Naive thymus-derived CD8-positive, alpha-beta T cell (primary cell): ENCODE results near the gene MCUR1. TPM values are rescaled to one million over a fixed set of nuclear protein-coding genes. Genes with fewer than 3 reads are reported as not detected.

Experiments
- ATAC-seq, 2 donors: fragments of 150-1000 bp; cut with Tn5 transposase in 1 of 2; sonication (Bioruptor Pico), chemical (Tn5 transposase) in 1 of 2; 1 replicate in 1 of 2; 2 replicates in 1 of 2; pipeline ENCODE4 v1.10.0; 2021; ENCODE audit warnings: mild to moderate bottlenecking in 2 of 2, moderate library complexity in 2 of 2
- POLR2A ChIA-PET: fragments of 350-600 bp; sonication (Branson Sonifier 250); formaldehyde crosslinking; loops from one replicate; lab custom pipeline; 2021; ENCODE audit warnings: antibody characterized with exemption; lab: Charles Lee
- DNase-seq, 10 donors: peaks; one replicate each; pipeline versions ENCODE4 v3.0.0 to v3.0.0-alpha.2; 2020 to 2022
- H3K27ac Mint-ChIP-seq, 10 donors: one replicate each; pipeline ENCODE4 v1.8.0; 2020 to 2022; ENCODE audit warnings: mild to moderate bottlenecking in 10 of 10, mixed read lengths in 10 of 10, moderate library complexity in 4 of 10, inconsistent platforms in 1 of 10
- H3K27me3 Mint-ChIP-seq, 5 donors: one replicate each; pipeline ENCODE4 v1.8.0; 2021 to 2022; ENCODE audit warnings: mixed read lengths in 5 of 5
- H3K36me3 Mint-ChIP-seq, 3 donors: one replicate each; pipeline ENCODE4 v1.8.0; 2020 to 2022; ENCODE audit warnings: mixed read lengths in 3 of 3, mild to moderate bottlenecking in 2 of 3, inconsistent platforms in 1 of 3
- H3K4me1 Mint-ChIP-seq, 4 donors: one replicate each; pipeline ENCODE4 v1.8.0; 2021 to 2022; ENCODE audit warnings: mixed read lengths in 4 of 4
- H3K4me3 Mint-ChIP-seq, 10 donors: one replicate each; pipeline ENCODE4 v1.8.0; 2020 to 2022; ENCODE audit warnings: mild to moderate bottlenecking in 10 of 10, mixed read lengths in 10 of 10, moderate library complexity in 6 of 10, inconsistent platforms in 1 of 10
- H3K9me3 Mint-ChIP-seq, 9 donors: one replicate each; pipeline ENCODE4 v1.8.0; 2020 to 2022; ENCODE audit warnings: mixed read lengths in 9 of 9, mild to moderate bottlenecking in 3 of 9, inconsistent platforms in 1 of 9, moderate library complexity in 1 of 9
- polyA plus RNA-seq, 3 donors: library from polyadenylated mRNA; unstranded; fragments of 300-500 nt; fragmentation: Illumina TruSeq; gene quantifications; one replicate each; pipeline ENCODE4 v1.2.3, GENCODE V29; 2021
- total RNA-seq, 8 experiments: library from RNA in 2 of 8; stranded (reverse) in 2 of 8; gene quantifications; one replicate each; pipeline ENCODE4 v1.2.3 and lab custom pipeline; 2021 to 2026

MCUR1 gene
- total and polyA plus RNA-seq, 5 experiments from 2014 or later: 5.9 to 12.2 (median 8.4) TPM

DNA sequence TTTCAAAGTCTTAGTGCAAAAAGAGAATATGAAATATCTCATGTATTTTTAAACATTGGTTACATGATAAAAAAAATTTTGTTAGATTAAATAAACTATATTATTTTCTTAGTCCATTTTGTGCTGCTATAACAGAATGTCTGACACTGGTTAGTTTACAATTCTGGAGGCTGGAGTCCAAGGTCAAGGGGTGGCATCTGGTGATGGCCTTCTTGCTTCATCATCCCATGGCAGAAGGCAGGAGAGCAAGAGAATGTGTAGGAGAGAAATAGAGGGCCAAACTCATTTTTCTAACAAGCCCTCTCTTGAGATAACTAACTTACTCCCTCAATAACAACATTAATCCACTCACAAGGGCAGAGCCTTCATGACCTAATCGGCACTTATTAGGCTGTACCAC is 11.5 kb upstream of the MCUR1 start:
- Mint-ChIP-seq H3K4me1 (peaks cover 0 to 2% (median 0%) of the 10 kb centered on the region in 4 donors), H3K36me3 (peaks cover 0 to 15% (median 2%) of the 10 kb centered on the region in 3 donors), H3K9me3 (peaks cover 0 to 13% (median 0%) of the 10 kb centered on the region in 9 donors), H3K27me3 (peaks cover 0 to 19% (median 5%) of the 10 kb centered on the region in 5 donors), H3K27ac (no peak overlapping the region), H3K4me3 (no peak overlapping the region)
- no peak for ATAC-seq
- DNase-seq: no peak
- POLR2A ChIA-PET: no interaction called here

- H3K36me3 Mint-ChIP-seq: no peaks in the 10 kb centered on the region
- POLR2A ChIA-PET: no interaction called here
- DNase-seq (no peak), ATAC-seq (no peak)
- H3K9me3 Mint-ChIP-seq: no peaks in the 10 kb centered on the region
- H3K27ac Mint-ChIP-seq: no peak overlapping the region
- H3K4me1 Mint-ChIP-seq: peaks cover 4 to 9% (median 8%) of the 10 kb centered on the region in 4 donors
- no peaks in the 10 kb centered on the region for H3K27me3 Mint-ChIP-seq
- no peak overlapping the region for H3K4me3 Mint-ChIP-seq
These were observed 4.0 kb upstream of the MCUR1 start for GRCh38 chr6:13818341-13818740.

GRCh38 chr6:13814938-13815575 is 700 bp upstream of the MCUR1 start:
- peak overlapping the region; percentile 70 to 91 (median 84) for H3K4me3 Mint-ChIP-seq
- no peak for DNase-seq
- H3K4me1 Mint-ChIP-seq: peaks cover 23 to 36% (median 32%) of the 10 kb centered on the region in 4 donors
- no peaks in the 10 kb centered on the region for H3K9me3 Mint-ChIP-seq
- H3K27me3 Mint-ChIP-seq: no peaks in the 10 kb centered on the region
- no peak for ATAC-seq
- POLR2A ChIA-PET: interaction anchor here (0.7 to 1.8 kb wide), 5 partner anchors 13 to 486 kb away, joined by 3 to 6 read pairs (median 3); partner anchors contain the start of genes NOL7, RANBP9, SIRT5 and TBC1D7
- peak overlapping the region in 9 of 10 donors; percentile 82 to 91 (median 90) for H3K27ac Mint-ChIP-seq
- no peaks in the 10 kb centered on the region for H3K36me3 Mint-ChIP-seq

DNA sequence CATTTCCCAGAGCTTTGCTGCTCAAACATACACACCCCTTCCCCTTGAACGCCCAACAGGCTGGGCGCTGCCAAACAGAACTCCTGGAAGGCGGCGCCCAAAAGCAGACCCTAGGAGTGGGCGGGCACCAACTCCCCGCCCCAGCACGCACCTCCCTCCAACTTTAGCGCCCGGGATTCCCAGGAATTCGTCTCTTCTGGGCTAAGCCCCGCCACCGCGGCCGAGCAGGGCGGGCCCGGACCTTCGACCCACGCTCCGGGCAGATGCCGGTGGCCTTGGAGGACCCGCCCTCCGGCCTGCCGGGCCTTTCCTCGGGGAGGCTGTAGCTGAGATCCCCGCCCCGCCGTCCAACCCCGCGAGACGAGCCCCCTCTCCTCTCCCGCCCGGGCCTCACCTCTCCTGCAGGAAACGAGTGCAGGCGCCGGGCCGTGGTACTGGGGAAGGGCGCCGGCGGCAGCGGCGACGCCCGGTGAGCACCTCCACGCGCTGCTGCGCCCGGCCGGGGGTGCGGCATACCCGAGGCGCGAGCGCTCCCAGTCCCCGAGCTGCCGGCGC is 659 bp downstream of the MCUR1 start:
- Mint-ChIP-seq H3K27ac (peak overlapping the region in 9 of 10 donors; percentile 66 to 86 (median 84)), H3K36me3 (peaks cover 0 to 2% (median 0%) of the 10 kb centered on the region in 3 donors), H3K4me1 (peaks cover 23 to 38% (median 33%) of the 10 kb centered on the region in 4 donors), H3K4me3 (peak overlapping the region; percentile 79 to 92 (median 88)), H3K9me3 (no peaks in the 10 kb centered on the region), H3K27me3 (no peaks in the 10 kb centered on the region)
- POLR2A ChIA-PET: interaction anchor here (1.0 to 2.0 kb wide), 5 partner anchors 15 to 485 kb away, joined by 3 to 8 read pairs (median 6); partner anchors contain the start of genes NOL7, RANBP9 and TBC1D7
- ATAC-seq: peak; percentile 16 to 21
- DNase-seq: peak in 3 of 10 donors; percentile 17 to 43 (median 20)

GRCh38 chr6:13813026-13813425 is 1.3 kb downstream of the MCUR1 start:
- H3K27ac Mint-ChIP-seq: peak overlapping the region in 8 of 10 donors; percentile 19 to 86 (median 80)
- H3K9me3 Mint-ChIP-seq: no peaks in the 10 kb centered on the region
- POLR2A ChIA-PET: interaction anchor here (2.0 kb wide), 1 partner anchor 198 kb away, joined by 8 read pairs; the partner anchor contains the start of gene NOL7
- peak overlapping the region; percentile 79 to 92 (median 88) for H3K4me3 Mint-ChIP-seq
- H3K36me3 Mint-ChIP-seq: peaks cover 0 to 7% (median 0%) of the 10 kb centered on the region in 3 donors
- no peaks in the 10 kb centered on the region for H3K27me3 Mint-ChIP-seq
- peaks cover 24 to 44% (median 33%) of the 10 kb centered on the region in 4 donors for H3K4me1 Mint-ChIP-seq
- no peak for ATAC-seq
- DNase-seq: no peak

- H3K4me1 Mint-ChIP-seq: peaks cover 25 to 45% (median 34%) of the 10 kb centered on the region in 4 donors
- H3K36me3 Mint-ChIP-seq: peaks cover 0 to 8% (median 0%) of the 10 kb centered on the region in 3 donors
- H3K4me3 Mint-ChIP-seq: peak overlapping the region in 8 of 10 donors; percentile 4 to 89 (median 47)
- DNase-seq: no peak
- POLR2A ChIA-PET: interaction anchor here (2.0 kb wide), 1 partner anchor 197 kb away, joined by 8 read pairs; the partner anchor contains the start of gene NOL7
- H3K27me3 Mint-ChIP-seq: no peaks in the 10 kb centered on the region
- H3K9me3 Mint-ChIP-seq: no peaks in the 10 kb centered on the region
- ATAC-seq: no peak
- peak overlapping the region in 4 of 10 donors; percentile 11 to 80 (median 43) for H3K27ac Mint-ChIP-seq
These were observed 2.1 kb downstream of the MCUR1 start for GRCh38 chr6:13812359-13812642.

DNA sequence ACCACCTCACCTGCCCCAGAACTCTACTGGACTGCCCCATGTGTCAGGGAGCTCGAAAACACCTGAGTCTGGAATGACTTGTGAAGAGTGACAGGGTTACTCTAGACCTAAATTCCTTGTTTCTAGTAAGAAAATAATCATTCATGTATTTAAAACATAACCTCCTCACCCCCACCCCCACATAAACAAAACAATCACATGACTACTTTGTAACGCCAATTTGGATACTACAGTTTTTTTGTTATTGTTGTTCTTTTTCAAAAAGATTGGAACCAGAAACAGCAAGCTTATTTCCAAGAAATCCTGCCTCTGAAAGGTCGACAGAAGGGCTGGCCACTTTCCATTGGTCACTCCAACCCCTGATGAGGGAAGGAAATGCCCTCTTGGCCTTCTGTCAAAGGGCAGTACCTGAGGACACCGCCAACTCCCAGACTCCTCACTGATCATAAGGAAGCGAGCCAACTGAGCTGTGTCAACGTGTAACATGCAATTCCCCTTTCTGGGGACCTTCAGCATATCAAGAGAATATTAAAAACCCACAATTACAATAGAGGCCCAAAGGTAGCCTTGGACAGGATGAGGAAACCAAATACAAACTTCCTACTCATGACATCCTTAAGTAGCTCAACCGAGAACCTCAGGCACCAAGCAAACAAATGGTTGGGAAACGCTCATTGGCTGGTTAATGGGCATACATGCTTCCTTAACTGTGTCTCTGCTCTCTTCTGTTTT is 2.6 kb downstream of the MCUR1 start:
- peaks cover 25 to 45% (median 34%) of the 10 kb centered on the region in 4 donors for H3K4me1 Mint-ChIP-seq
- H3K27me3 Mint-ChIP-seq: no peaks in the 10 kb centered on the region
- peak overlapping the region in 9 of 10 donors; percentile 11 to 80 (median 45) for H3K27ac Mint-ChIP-seq
- H3K4me3 Mint-ChIP-seq: peak overlapping the region in 5 of 10 donors; percentile 8 to 88 (median 15)
- no peaks in the 10 kb centered on the region for H3K9me3 Mint-ChIP-seq
- peaks cover 0 to 10% (median 1%) of the 10 kb centered on the region in 3 donors for H3K36me3 Mint-ChIP-seq
- POLR2A ChIA-PET: interaction anchor here (0.5 to 1.3 kb wide), 2 partner anchors 196 to 1443 kb away, joined by 3 to 4 read pairs; partner anchors contain the start of gene NOL7
- ATAC-seq: no peak
- no peak for DNase-seq

DNA sequence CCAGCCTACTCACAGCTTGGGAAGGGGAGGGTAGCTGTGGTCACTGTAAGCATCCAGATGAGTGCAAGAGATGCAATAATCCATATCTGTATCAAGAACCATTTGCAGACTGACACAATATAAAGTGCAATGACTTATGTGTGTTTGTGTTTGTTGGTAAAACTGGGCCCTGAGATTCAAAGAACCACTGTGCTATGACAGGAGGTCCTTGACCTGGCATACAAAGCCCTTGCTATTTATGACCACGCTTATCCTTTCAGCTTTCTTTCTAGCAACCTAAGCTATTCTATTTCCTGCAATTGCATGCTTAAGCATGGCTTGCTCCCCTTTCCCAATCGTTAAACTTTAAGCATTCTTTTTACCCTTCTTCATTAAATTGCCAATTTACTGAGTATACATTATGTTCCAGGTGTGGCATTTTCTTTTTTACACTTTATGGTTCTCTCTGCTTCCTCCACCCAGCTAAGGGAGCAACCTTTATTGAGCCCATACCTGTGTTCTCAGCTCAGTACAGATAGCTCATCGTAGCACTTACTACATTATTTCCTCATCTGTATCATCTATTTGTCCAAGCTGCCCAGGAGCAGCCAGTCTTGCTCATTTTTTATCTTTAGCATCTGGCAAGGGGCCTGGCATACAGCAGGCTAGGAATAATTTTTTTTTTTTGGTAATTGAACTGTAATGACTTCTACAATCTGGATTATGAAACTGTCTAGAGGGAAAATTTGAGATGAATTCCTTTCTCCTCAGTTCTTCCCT is 3.5 kb downstream of the MCUR1 start:
- POLR2A ChIA-PET: interaction anchor here (0.5 to 1.3 kb wide), 2 partner anchors 196 to 1444 kb away, joined by 3 to 4 read pairs; partner anchors contain the start of gene NOL7
- no peak for ATAC-seq
- Mint-ChIP-seq H3K27me3 (no peaks in the 10 kb centered on the region), H3K27ac (peak overlapping the region in 6 of 10 donors; percentile 10 to 65 (median 42)), H3K9me3 (no peaks in the 10 kb centered on the region), H3K36me3 (peaks cover 0 to 17% (median 2%) of the 10 kb centered on the region in 3 donors), H3K4me1 (peaks cover 25 to 45% (median 34%) of the 10 kb centered on the region in 4 donors), H3K4me3 (no peak overlapping the region)
- DNase-seq: no peak

- Mint-ChIP-seq H3K36me3 (peaks cover 0 to 35% (median 5%) of the 10 kb centered on the region in 3 donors), H3K27ac (peak overlapping the region in 1 of 10 donors; percentile 46), H3K4me1 (peaks cover 20 to 39% (median 30%) of the 10 kb centered on the region in 4 donors), H3K4me3 (no peak overlapping the region), H3K9me3 (no peaks in the 10 kb centered on the region), H3K27me3 (no peaks in the 10 kb centered on the region)
- DNase-seq (no peak), ATAC-seq (no peak)
- POLR2A ChIA-PET: interaction anchor here (0.8 kb wide), 1 partner anchor 918 kb away, joined by 4 read pairs; no protein-coding TSS in a partner anchor
These were observed 5.6 kb downstream of the MCUR1 start for GRCh38 chr6:13808801-13809200.

GRCh38 chr6:13807696-13808095 is 6.7 kb downstream of the MCUR1 start:
- Mint-ChIP-seq H3K9me3 (no peaks in the 10 kb centered on the region), H3K4me1 (peaks cover 14 to 30% (median 22%) of the 10 kb centered on the region in 4 donors), H3K27ac (no peak overlapping the region), H3K36me3 (peaks cover 0 to 44% (median 5%) of the 10 kb centered on the region in 3 donors), H3K27me3 (no peaks in the 10 kb centered on the region), H3K4me3 (no peak overlapping the region)
- POLR2A ChIA-PET: no interaction called here
- DNase-seq (no peak), ATAC-seq (no peak)

- Mint-ChIP-seq H3K36me3 (peaks cover 0 to 61% (median 10%) of the 10 kb centered on the region in 3 donors), H3K4me3 (no peak overlapping the region), H3K27me3 (no peaks in the 10 kb centered on the region), H3K4me1 (peaks cover under 1 to 6% (median 2%) of the 10 kb centered on the region in 4 donors), H3K27ac (peak overlapping the region in 1 of 10 donors; percentile 43), H3K9me3 (no peaks in the 10 kb centered on the region)
- no peak for ATAC-seq
- POLR2A ChIA-PET: interaction anchor here (0.7 kb wide), 1 partner anchor 187 kb away, joined by 6 read pairs; no protein-coding TSS in a partner anchor
- DNase-seq: no peak
These were observed 10.8 kb downstream of the MCUR1 start for GRCh38 chr6:13803581-13803980.
